AG04449 (cell line): Measurements from ENCODE around the gene P2RX3.
A peak's percentile ranks its signal among the peaks of the same experiment; 100 is the strongest.

Source experiments
- CTCF ChIA-PET: fragments of 350-600 bp; formaldehyde crosslinking; extraction: SDS; loops from one replicate; lab custom pipeline; 2021; ENCODE audit warnings: antibody characterized with exemption; lab: Yijun Ruan, JAX
- POLR2A ChIA-PET: fragments of 400-600, 350-600 bp; formaldehyde crosslinking; extraction: SDS; loops from one replicate; lab custom pipeline; 2020; ENCODE audit warnings: antibody characterized with exemption, inconsistent platforms; lab: Yijun Ruan, JAX
- DNase-seq: peaks from one replicate; pipeline ENCODE4 v3.0.0-alpha.2; 2010; ENCODE audit warnings: low read depth, low spot score
- H3K4me3 ChIP-seq: 2 replicates; pipeline ENCODE4 v1.5.1; 2011; ENCODE audit warnings: low read depth, mild to moderate bottlenecking, control low read depth, low read length
- CTCF ChIP-seq: IDR thresholded peaks from one replicate; pipeline ENCODE4 v1.5.1; 2011; ENCODE audit warnings: mild to moderate bottlenecking, moderate library complexity, low read length, control low read depth, inconsistent platforms; ENCODE audit not compliant: insufficient read depth; ENCODE audit errors: missing control alignments

The P2RX3 gene

GRCh38 chr11:57348636-57349313 is 10.6 kb downstream of the P2RX3 start:
- TF ChIP-seq CTCF: no peak
- CTCF ChIA-PET: interaction anchor here (0.7 to 10.0 kb wide), 12 partner anchors 9 to 508 kb away, joined by 3 to 161 read pairs (median 20); partner anchors contain the start of genes P2RX3 and TIMM10

GRCh38 chr11:57349491-57350274 is 11.5 kb downstream of the P2RX3 start:
- no peak for DNase-seq
- no peak overlapping the region for H3K4me3 ChIP-seq
- CTCF ChIA-PET: interaction anchor here (0.7 to 10.0 kb wide), 15 partner anchors 8 to 510 kb away, joined by 3 to 161 read pairs (median 8); partner anchors contain the start of genes P2RX3, TIMM10 and TNKS1BP1
- peak; percentile 94 for TF ChIP-seq CTCF
- POLR2A ChIA-PET: interaction anchor here (0.6 kb wide), 1 partner anchor 488 kb away, joined by 3 read pairs; no protein-coding TSS in a partner anchor

More at GRCh38 chr11:57348636-57349313, 10.6 kb downstream of the P2RX3 start:
- no peak overlapping the region for H3K4me3 ChIP-seq
- DNase-seq: no peak
- POLR2A ChIA-PET: no interaction called here

GRCh38 chr11:57353036-57353435 is 14.9 kb downstream of the P2RX3 start:
- no peak for TF ChIP-seq CTCF
- POLR2A ChIA-PET: no interaction called here
- DNase-seq: no peak
- CTCF ChIA-PET: interaction anchor here (0.8 to 10.0 kb wide), 18 partner anchors 8 to 1160 kb away, joined by 3 to 161 read pairs (median 4); partner anchors contain the start of genes SLC43A1, TIMM10 and UBE2L6
- H3K4me3 ChIP-seq: no peak overlapping the region

GRCh38 chr11:57353446-57353845 is 15.3 kb downstream of the P2RX3 start:
- no peak for TF ChIP-seq CTCF
- ChIA-PET CTCF (interaction anchor here (0.8 to 10.0 kb wide), 13 partner anchors 11 to 1160 kb away, joined by 3 to 161 read pairs (median 4); partner anchors contain the start of genes TIMM10 and UBE2L6), POLR2A (no interaction called here)
- DNase-seq: no peak
- no peak overlapping the region for H3K4me3 ChIP-seq

GRCh38 chr11:57353852-57354251 is 15.7 kb downstream of the P2RX3 start:
- no peak overlapping the region for H3K4me3 ChIP-seq
- ChIA-PET POLR2A (no interaction called here), CTCF (interaction anchor here (1.0 to 10.0 kb wide), 4 partner anchors 17 to 214 kb away, joined by 3 to 161 read pairs (median 6); partner anchors contain the start of genes TIMM10 and UBE2L6)
- no peak for DNase-seq
- TF ChIP-seq CTCF: no peak
